GM18867 (cell line): ENCODE data around the gene DMD.
A peak's percentile ranks its signal among the peaks of the same experiment; 100 is the strongest.

Experiments used
- ATAC-seq: cut with Tn5 transposase; IDR thresholded peaks from one replicate; pipeline ENCODE4 v1.9.1; 2021; ENCODE audit warnings: mild to moderate bottlenecking, moderate library complexity; ENCODE audit not compliant: unreplicated experiment

Gene DMD

DNA sequence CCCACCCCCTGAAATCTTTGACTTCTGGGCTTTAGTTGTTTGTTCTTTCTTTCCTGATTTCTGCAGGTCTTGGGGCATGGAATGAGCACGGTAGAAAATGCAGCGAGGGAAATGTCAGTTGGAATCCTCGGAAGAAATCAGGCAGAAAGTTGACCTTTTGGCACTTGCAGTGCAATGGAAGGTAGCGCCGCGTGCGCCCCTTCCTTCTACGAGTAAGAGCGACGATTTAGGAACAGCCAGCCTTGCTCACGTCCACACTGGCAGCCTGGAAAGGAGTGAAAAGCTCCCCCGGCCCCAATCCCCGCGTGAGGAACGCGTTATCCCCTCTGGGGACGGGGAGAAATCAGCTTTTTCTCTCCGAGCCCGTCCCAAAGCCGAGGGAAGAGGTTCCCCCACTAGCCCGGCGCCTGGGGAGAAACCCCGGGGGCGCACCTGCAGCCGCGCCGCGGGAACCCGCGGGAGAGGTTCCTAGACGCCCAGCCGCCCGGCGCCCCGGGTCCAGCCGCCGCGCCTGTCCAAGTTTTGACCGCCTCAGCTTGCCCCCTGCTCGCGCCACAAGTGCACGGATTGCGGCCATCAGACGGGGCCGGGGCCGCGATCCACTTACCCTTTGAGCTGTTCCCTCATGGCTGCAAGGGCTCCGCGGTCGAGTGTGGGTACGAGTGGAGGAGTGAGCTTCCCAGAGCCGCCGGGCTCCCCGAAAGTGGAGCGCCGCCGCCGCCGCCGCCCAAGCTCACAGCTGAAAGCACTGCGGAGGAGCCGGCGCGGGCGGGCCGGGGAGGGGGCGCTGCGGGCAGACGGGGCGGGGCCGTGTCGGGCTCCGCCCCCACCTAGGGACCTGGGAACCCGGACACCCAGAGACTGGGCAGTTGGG, 1944.9 kb downstream of the DMD start:
- ATAC-seq, result peak; percentile 96

DNA sequence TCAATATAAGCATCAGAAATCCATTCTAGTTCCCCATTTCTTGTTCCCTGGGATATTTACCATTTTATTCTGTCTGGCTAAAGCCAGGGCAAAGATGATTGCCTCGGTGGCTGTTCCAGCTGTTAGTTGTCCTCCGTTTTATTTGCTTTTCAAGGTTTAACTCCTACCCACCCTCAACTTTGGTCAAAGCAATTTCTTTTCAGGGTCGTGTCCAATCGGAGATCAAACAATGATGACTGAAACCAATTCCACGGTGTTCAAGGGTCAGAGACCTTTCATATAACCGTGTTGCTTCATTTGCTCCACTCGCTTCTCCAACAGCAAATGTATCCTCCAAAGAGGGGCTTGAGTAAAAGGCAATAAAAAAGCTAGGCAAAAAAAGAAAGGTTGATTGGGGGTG, 1946.0 kb downstream of the DMD start:
- no peak for ATAC-seq

DNA sequence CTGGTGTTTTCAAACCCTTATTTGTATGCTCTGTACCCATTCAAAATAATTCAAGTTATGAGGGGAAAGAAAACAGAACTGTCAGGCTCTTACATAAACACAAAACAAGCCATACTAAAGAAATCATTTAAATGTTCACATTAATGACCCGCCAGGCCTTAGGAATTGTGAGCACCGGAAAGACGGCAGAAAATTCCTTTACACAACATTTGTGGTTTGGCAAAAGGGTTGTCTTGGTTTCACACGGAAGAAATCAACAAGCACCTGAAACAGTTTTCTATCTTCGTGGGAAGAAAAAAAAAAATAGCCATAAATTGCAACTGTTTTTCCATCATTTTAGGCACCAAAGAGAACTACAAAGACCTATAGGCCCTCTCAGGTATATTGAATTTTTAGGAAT, 1951.0 kb downstream of the DMD start:
- no peak for ATAC-seq

DNA sequence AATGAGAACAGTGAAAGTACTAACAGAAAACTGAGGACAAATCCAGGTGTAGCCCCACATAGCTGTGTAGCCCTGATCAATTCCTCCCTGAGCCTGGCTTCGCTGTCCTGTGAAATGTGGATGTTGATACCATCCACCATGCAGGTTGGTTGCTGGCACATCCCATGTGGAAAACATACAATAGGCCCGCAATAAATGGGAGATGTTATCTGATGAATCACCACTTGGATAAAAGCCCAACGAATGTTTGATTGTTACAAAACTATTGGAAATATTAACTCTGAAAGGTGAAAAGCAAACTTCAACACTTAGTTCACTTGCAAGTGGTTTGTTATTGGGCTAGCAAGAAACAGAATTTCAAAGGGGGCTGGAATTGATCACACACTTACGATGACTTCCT, 1953.2 kb downstream of the DMD start:
- no peak for ATAC-seq

DNA sequence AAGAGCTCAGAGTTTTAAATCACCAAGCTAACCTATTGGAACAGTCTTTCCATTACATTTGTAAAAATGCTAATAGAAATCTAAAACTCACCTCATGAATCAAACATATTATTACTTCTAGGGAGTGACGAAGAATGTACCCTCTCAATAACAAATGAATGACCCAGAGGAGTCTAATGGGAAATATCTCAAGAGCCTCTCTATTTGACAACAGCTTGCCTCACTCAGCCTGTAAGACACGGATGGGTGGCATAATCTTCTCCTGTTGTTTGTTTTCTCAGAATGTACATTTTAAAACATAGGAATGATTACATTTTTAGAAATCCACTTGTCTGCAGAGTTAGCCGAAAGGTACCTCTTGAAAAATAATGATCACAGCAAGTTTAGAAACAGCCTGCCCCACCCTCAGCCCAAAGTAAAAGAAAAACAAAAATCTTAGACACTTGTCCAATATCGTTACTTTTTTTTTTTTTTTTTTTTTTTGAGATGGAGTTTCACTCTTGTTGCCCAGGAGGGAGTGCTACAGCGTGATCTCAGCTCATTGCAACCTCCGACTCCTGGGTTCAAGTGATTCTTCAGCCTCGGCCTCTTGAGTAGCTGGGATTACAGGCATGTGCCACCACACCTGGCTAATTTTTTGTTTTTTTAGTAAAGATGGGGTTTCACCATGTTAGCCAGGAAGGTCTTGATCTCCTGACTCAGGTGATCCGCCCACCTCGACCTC, 1955.9 kb downstream of the DMD start:
- ATAC-seq, result no peak

DNA sequence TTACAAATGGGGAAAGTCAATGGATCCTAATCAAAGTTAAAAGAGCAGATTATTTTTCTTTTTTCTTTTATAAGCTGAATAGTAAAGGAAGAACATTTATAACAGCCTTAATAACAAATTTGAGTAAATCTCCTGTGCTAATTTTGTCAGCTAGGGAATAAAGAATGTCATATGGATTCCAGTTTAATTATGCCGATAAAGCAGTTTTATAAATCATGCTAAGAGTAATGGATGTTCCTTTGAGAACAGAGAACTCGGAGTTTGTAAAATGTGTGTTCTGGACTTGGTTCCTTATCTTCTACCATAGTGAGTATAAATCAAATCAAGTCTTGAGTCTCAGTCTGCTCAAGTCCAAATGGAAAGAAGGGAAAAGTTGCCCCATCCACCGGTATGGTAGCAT, 1959.2 kb downstream of the DMD start:
- no peak for ATAC-seq

DNA sequence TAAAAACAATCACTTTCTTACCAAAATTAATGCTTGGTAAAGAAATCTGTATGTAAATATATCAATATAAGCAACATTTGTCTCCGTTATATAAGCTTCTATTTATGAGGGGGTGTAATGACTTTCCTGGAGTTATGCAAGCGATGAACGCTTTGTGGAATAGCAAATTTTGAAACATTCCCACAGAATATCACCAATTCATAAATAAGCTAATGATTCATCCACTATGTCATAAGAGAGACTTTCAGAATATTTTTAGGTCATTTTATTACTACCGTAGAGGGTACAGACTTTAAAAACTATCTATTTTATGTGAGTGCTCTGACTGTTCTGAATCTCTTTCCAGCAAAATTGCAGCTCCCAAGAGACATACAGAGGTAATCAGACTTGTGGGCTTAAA, 1960.0 kb downstream of the DMD start:
- no peak for ATAC-seq

DNA sequence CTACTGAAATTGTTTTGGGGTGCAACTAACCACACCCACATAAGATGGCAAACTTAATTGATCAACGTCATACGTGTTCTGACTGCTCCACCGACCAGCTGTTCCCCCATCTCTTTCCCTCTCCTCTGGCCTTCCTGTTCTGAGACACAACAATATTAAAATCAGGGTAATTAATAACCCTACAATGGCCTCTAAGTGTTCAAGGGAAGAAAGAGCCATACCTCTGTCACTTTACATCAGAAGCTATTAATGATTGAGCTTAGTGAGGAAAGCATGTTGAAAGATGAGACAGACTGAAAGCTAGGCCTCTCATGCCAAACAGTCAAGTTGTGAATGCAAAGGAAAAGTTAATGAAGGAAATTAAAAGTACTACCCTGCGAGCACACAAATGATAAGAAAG, 1965.6 kb downstream of the DMD start:
- ATAC-seq, result no peak

DNA sequence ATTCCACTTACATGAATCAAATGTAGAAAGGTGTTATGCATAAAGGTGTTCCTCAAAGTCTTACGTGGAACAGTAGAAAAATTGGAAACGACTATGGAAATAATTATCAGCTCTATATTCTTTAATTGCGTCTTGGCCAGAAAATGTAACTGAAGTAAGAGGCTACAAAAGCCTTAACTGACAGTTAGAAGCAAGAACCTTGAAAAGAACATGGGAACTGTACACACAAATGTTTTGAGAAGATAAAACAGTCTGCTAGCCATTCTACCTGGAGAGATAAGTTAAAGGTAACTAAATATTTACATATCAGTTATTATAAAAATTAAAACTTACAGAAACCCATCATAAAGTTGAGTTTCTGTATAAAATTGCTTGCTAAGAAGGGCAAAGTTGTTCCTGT, 1967.5 kb downstream of the DMD start:
- no peak for ATAC-seq

DNA sequence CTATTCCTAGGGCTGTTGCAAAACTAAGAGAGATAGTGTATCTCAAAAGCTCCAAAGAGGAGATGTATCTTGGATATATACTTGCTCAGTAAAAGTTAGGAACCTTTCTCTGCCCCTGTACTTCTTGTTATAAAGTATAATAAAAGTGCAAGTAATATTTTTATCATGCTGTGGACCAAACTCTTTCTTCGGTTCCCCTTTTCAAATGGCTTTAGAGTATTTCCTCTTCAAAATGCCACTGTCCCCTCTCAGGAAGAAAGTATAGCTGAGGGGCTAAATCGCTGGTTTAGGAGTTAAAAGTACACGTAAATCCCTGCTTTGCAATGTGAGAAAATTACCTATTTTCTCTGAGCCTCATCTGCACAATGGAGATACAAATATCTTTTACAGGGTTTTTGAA, 1970.4 kb downstream of the DMD start:
- ATAC-seq, result no peak

DNA sequence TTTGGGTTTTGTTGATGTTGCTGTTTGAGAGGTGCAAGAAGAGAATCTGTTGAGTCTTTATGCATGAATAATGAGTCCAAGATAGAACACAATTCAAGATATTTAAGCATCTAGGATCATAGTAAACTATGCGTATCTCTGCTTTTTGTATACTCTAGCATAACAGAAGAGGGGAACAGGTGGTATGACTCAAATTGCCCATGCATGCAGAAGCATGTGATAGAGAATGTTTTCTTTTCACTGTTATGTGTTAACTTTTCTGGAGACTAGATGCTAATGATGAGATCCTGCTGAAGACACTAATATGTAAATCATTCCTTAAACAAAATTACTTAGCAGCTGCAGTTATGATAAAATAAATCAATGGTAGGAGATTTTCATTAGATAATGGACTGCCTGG, 1974.2 kb downstream of the DMD start:
- ATAC-seq, result peak; percentile 48

DNA sequence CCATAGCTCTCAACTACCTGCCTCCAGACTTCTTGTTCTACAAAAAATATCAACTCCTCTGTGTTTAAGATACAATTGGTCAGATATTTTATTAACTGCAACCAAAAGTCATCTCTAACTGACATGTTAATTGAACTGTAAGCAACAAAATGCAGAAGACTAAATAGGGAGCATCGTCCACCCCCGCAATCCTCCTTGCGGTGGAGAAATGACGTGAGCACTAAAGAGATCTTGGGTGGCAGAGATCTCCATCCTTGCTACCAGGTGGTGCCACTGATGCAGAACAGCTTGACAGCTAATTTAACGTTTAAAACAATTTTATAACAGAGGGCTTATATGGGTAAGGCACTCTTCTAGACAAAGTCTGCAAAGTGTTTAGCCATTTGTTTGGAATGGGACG, 1975.1 kb downstream of the DMD start:
- ATAC-seq, result peak; percentile 52

DNA sequence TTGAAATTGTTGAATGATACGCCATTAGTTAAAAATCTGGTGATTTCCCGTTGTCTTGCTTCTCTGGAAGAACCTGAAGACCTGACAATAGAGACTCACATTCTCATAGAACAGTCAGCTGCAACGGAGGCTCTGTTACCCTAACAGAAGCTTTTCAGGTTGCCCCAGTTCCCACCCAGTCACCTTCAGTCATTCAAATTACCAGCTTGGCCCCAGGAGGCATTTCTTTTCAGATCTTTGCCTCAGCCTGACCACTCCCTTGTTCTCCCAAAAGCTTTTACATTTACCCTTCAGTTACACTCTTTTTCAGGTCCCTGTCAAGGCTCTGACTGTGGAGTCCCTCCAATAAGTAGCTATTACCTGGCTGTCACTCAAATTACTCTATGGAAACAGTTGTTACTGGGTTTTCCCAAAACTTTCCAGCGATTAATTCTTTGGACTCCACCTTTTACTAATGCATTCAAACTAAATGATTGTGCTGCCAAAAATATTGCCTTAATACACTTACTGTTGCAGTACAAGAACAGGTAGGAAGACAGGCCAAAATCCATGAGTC, 1977.3 kb downstream of the DMD start:
- ATAC-seq, result no peak

DNA sequence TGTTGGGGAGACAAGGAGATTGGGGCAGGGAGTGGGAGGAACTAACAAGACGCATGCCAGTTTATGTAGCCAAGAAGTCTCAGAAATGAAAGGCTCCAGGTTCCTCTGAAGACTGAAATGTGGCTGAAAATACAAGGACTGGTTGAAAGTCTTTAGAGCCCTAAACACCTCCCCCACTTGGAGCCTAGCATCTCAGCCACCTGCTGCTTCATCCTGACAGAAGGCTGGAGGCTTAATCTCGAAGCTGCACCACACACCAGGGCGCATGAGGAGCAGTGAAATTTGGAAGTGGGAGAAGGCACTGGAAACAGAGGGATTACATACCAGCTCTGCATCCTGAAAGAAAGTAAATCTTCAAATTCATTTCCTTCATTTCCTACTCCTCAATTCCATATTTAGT, 1978.8 kb downstream of the DMD start:
- ATAC-seq, result no peak

DNA sequence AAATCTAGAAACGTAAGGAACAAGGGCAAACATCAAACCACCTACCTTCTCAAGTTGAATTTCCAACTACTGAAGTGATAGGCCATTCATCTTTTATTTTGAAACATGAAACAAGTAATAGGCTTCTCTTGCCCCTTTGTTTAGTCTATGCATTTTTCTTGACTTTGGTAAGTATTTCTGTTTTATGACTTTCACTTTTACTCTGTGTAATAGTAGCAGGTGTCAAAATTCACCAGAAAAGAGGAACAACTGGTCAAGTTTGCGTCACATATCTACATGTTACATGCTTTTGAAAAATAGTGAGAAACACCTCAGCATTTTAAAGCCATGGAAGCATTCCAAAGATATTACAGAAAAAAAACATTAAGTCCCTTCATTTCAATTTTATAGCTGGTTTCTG, 1982.4 kb downstream of the DMD start:
- peak; percentile 98 for ATAC-seq

DNA sequence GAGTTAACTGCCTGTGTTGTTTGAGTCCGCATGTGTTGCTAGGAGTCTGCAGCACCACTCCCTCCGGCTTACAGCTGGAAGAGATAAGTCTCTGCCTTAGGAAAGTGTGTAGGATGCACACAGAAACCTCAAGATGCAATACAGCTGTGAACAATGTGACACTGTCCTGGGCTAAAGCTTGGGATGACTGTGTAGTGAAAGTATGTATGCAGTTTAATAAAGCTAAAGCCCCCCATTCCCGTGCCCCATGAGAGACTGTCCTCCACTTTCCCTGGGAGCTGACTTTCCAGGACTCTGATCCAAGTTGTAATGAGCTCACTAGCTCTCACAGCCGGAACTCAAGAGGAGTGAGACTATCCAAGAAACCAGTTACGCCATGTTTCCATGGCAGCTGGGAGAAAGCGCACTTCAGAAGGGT, 1982.9 kb downstream of the DMD start:
- peak; percentile 14 for ATAC-seq

DNA sequence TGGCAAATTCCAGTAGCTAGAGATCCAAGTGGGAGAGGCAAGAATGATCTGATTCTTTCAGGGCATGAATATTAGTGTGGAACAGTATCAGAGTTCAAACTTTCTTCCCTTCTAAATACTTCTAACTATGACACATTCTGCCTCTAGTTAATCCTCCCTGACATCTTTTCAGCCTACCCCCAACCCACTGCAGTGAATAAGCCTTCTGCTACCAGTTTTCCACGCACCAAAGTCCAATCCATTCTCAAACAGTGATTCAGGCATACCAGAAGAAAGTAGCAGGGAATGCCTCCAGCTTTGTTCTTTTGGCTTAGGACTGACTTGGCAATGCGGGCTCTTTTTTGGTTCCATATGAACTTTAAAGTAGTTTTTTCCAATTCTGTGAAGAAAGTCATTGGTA, 1984.1 kb downstream of the DMD start:
- no peak for ATAC-seq

DNA sequence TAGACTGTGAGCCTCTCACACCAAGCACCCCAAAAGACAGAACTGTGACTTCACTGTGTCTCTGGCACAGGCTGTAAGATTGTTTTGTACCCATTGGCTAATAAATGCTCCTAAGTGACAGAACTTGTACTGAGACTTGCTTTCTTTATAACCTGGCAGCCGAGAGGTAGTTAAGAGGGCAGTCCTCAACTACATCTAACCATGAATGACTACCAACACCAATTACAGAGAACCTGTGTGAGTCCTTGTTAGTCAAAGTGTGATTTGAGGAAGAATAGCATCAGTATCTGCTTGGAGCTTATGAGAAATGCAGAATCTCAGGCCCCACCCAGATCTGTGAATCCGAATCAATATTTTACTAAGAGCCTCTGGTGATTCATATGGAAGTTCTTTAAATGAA, 1985.5 kb downstream of the DMD start:
- no peak for ATAC-seq

DNA sequence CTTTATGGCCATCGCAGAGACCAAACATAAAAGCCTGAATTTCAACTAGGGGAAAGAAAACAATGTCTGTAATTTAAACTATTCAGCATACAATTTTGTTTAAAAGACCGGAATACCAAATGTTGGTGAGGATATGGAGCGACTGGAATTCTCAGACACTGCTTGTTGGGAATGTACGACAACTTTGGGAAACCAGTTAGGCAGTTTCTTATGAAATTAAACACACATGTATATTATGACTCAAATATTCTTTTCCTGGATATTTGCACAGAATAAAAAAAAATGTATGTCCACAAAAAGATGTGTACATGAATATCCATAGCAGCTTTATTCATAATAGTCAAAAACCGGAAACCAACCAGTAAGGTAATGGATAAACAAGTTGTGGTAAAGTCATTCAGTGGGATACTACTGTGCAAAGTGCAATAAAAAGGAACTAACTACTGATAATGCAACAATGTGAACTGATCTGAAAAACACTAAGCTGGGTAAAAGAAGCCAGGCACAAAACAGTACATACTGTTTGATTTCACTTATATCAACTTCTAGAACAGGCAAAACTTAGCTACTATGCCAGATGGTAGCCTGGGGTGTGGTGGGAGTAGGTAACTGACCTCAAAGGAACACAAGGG, 1986.9 kb downstream of the DMD start:
- ATAC-seq, result no peak

DNA sequence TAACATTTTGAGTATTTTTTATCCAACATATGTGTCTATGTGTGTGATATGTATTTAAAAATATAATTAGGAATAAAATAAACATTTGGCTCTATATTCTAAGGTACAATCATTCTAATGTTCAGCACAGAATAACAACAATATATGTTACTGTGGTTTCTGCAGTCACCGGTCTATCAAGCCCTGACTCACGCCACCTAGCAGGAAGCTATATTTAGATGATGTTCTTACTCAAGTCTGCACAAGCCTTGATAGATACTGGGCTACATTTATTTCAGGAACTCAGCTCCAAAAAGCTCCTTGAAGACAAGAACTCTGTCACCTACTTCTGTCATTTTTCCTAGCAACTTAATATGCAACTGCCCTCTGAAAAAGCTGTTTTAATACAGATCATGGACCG, 1987.5 kb downstream of the DMD start:
- ATAC-seq, result peak; percentile 84

DNA sequence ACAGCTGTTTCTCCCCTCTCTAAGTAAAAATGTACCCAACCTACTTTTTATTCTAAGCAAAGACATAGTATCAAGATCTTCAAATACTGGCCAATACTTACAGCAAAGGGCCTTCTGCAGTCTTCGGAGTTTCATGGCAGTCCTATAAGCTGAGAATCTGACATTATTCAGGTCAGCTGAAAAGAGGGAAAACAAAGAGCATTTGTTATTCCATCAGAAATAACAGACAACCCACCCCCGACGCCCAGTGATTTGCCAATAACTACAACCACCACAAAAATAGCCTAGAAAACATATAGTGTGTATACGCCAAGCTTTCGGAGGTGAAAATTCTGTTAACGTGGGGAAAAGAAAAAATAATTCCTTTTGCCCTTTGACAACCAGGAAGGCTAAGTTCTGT, 1988.4 kb downstream of the DMD start:
- ATAC-seq, result no peak

DNA sequence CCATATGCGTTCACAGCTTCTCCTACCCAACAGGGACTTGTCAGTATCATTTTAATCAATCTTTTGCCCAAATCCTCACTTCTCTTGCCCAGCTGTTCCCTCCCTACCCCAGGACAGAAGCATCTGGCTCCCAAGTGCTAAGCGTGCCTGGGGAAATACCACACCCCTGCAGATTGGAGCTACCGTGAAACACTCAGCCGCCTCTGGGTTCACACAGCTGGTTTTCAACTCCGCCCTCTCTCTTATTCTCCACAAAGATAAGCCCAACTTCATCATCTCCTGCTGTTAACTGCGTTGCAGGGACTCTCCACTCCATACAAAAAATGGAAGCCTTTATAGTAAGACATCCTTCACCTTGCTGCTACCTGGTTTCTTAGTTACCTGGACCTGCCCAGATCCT, 1992.2 kb downstream of the DMD start:
- ATAC-seq, result no peak
